Naive thymus-derived CD8-positive, alpha-beta T cell (primary cell): ENCODE results near the gene IGDCC3. TPM values are rescaled to one million over a fixed set of nuclear protein-coding genes. Genes with fewer than 3 reads are reported as not detected.

Experiments used
- ATAC-seq, 2 donors: fragments of 150-1000 bp; cut with Tn5 transposase in 1 of 2; sonication (Bioruptor Pico), chemical (Tn5 transposase) in 1 of 2; 1 replicate in 1 of 2; 2 replicates in 1 of 2; pipeline ENCODE4 v1.10.0; 2021; ENCODE audit warnings: mild to moderate bottlenecking in 2 of 2, moderate library complexity in 2 of 2
- POLR2A ChIA-PET: fragments of 350-600 bp; sonication (Branson Sonifier 250); formaldehyde crosslinking; loops from one replicate; lab custom pipeline; 2021; ENCODE audit warnings: antibody characterized with exemption; lab: Charles Lee
- DNase-seq, 10 donors: peaks; one replicate each; pipeline versions ENCODE4 v3.0.0 to v3.0.0-alpha.2; 2020 to 2022
- H3K27ac Mint-ChIP-seq, 10 donors: one replicate each; pipeline ENCODE4 v1.8.0; 2020 to 2022; ENCODE audit warnings: mild to moderate bottlenecking in 10 of 10, mixed read lengths in 10 of 10, moderate library complexity in 4 of 10, inconsistent platforms in 1 of 10
- H3K27me3 Mint-ChIP-seq, 5 donors: one replicate each; pipeline ENCODE4 v1.8.0; 2021 to 2022; ENCODE audit warnings: mixed read lengths in 5 of 5
- H3K36me3 Mint-ChIP-seq, 3 donors: one replicate each; pipeline ENCODE4 v1.8.0; 2020 to 2022; ENCODE audit warnings: mixed read lengths in 3 of 3, mild to moderate bottlenecking in 2 of 3, inconsistent platforms in 1 of 3
- H3K4me1 Mint-ChIP-seq, 4 donors: one replicate each; pipeline ENCODE4 v1.8.0; 2021 to 2022; ENCODE audit warnings: mixed read lengths in 4 of 4
- H3K4me3 Mint-ChIP-seq, 10 donors: one replicate each; pipeline ENCODE4 v1.8.0; 2020 to 2022; ENCODE audit warnings: mild to moderate bottlenecking in 10 of 10, mixed read lengths in 10 of 10, moderate library complexity in 6 of 10, inconsistent platforms in 1 of 10
- H3K9me3 Mint-ChIP-seq, 9 donors: one replicate each; pipeline ENCODE4 v1.8.0; 2020 to 2022; ENCODE audit warnings: mixed read lengths in 9 of 9, mild to moderate bottlenecking in 3 of 9, inconsistent platforms in 1 of 9, moderate library complexity in 1 of 9
- polyA plus RNA-seq, 3 donors: library from polyadenylated mRNA; unstranded; fragments of 300-500 nt; fragmentation: Illumina TruSeq; gene quantifications; one replicate each; pipeline ENCODE4 v1.2.3, GENCODE V29; 2021
- total RNA-seq, 8 experiments: library from RNA in 2 of 8; stranded (reverse) in 2 of 8; gene quantifications; one replicate each; pipeline ENCODE4 v1.2.3 and lab custom pipeline; 2021 to 2026

The IGDCC3 gene
- total and polyA plus RNA-seq, 5 experiments from 2014 or later, result not detected

GRCh38 chr15:65318870-65319356 lies 58.9 kb downstream of the IGDCC3 start:
- H3K9me3 Mint-ChIP-seq, result no peaks in the 10 kb centered on the region
- H3K36me3 Mint-ChIP-seq, result no peaks in the 10 kb centered on the region
- POLR2A ChIA-PET, result interaction anchor here (0.6 to 2.9 kb wide), 3 partner anchors 14 to 66 kb away, joined by 4 to 11 read pairs (median 4); partner anchors contain the start of gene RNU5B-1
- peak overlapping the region in 3 of 10 donors; percentile 3 to 19 (median 15) for H3K27ac Mint-ChIP-seq
- H3K4me1 Mint-ChIP-seq, result peaks cover 0 to 4% (median 0%) of the 10 kb centered on the region in 4 donors
- ATAC-seq, result peak; percentile 98 to 100
- H3K4me3 Mint-ChIP-seq, result no peak overlapping the region
- peaks cover 0 to 11% (median 4%) of the 10 kb centered on the region in 5 donors for H3K27me3 Mint-ChIP-seq
- DNase-seq, result peak; percentile 49 to 84 (median 74)

DNA sequence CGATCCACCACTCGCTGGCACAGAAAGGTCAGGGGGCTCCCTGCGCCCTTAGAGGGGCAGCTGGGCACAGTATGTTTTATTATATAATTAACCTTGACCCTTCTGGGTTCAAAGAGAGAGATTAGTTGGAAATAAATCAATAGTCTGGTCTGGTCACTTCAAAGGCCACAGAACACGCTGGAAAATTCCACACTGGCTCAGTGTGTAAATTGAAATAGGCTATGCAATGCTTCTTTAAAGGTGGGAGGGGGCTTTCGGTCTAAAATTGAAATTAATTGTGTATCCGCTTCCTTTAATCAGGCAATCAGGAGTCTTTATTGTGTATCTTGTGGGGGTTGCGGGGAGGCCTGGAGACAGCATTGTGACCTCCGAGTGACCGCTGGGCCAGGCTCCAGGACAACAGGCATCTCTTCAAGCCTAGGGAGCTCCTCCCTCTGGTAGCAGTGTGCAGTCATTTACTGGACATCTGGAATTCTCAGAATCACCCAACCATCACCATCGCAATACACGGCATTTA lies 65.3 kb downstream of the IGDCC3 start:
- no peak for DNase-seq

DNA sequence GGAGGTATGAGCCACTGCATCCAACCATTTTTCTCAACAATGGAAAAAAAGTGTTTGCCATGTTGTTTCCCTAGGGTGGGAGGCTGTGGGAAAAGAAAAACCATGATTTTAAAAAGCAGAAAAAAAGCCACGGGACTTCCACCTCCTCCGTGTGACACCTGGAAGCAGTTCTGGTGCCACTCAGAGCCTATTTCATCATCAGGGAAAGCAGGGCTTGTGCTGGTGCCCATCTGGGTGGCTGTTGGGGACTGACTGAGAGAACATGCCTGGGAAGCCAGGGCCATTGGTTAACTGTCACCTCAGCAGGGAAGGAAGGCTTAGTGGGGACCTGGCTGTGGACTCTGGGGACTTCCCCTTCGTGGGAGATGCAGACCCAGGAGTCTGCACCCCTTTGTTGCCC lies 66.0 kb downstream of the IGDCC3 start:
- H3K27ac Mint-ChIP-seq, result no peak overlapping the region
- H3K36me3 Mint-ChIP-seq, result no peaks in the 10 kb centered on the region
- POLR2A ChIA-PET, result interaction anchor here (0.6 kb wide), 1 partner anchor 1076 kb away, joined by 3 read pairs; no protein-coding TSS in a partner anchor
- H3K4me1 Mint-ChIP-seq, result no peaks in the 10 kb centered on the region
- no peaks in the 10 kb centered on the region for H3K9me3 Mint-ChIP-seq
- no peak for ATAC-seq
- DNase-seq, result no peak
- H3K27me3 Mint-ChIP-seq, result peaks cover 0 to 6% (median 0%) of the 10 kb centered on the region in 5 donors
- no peak overlapping the region for H3K4me3 Mint-ChIP-seq

More for the DNA sequence above, 65.3 kb downstream of the IGDCC3 start:
- Mint-ChIP-seq H3K27me3 (peaks cover 0 to 6% (median 0%) of the 10 kb centered on the region in 5 donors), H3K27ac (peak overlapping the region in 2 of 10 donors; percentile 2 to 45), H3K9me3 (no peaks in the 10 kb centered on the region), H3K36me3 (no peaks in the 10 kb centered on the region), H3K4me1 (no peaks in the 10 kb centered on the region), H3K4me3 (no peak overlapping the region)
- POLR2A ChIA-PET, result interaction anchor here (1.9 kb wide), 1 partner anchor 8 kb away, joined by 8 read pairs; the partner anchor contains the start of gene RNU5B-1
- no peak for ATAC-seq

DNA sequence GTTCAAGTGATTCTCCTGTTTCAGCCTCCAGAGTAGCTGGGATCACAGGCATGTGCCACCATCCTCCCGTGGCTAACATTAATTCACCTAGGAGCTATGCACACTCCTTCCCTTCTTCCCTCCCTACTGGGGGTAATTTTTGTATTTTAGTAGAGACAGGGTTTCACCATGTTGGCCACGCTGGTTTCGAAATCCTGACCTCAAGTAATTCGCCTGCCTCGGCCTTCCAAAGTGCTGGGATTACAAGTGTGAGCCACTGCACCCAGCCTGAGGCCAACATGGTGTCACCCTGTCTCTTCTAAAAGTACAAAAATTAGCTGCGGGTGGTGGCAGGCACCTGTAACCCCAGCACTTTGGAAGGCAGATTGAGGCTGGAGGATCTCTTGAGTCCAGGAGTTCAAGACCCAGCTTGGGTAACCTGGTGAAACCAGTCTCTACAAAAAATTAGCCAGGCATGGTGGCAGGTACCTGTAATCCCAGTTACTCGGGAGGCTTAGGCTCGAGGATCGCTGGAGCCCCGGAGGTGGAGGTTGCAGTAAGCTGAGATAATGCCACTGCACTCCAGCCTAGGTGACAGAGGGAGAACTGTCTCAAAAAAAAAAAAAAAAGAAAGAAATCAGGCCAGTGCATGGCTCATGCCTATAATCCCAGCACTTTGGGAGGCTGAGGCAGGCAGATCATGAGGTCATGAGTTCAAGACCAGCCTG lies 67.2 kb downstream of the IGDCC3 start:
- Mint-ChIP-seq H3K27me3 (peaks cover 0 to 6% (median 0%) of the 10 kb centered on the region in 5 donors), H3K4me1 (peaks cover 0 to 9% (median 2%) of the 10 kb centered on the region in 4 donors), H3K4me3 (no peak overlapping the region), H3K9me3 (no peaks in the 10 kb centered on the region), H3K27ac (no peak overlapping the region), H3K36me3 (no peaks in the 10 kb centered on the region)
- no peak for DNase-seq
- ATAC-seq, result no peak
- POLR2A ChIA-PET, result no interaction called here

GRCh38 chr15:65309882-65310418 lies 67.9 kb downstream of the IGDCC3 start:
- no peak overlapping the region for H3K4me3 Mint-ChIP-seq
- H3K27ac Mint-ChIP-seq, result no peak overlapping the region
- peaks cover 0 to 3% (median 0%) of the 10 kb centered on the region in 5 donors for H3K27me3 Mint-ChIP-seq
- POLR2A ChIA-PET, result no interaction called here
- DNase-seq, result no peak
- no peaks in the 10 kb centered on the region for H3K9me3 Mint-ChIP-seq
- H3K36me3 Mint-ChIP-seq, result no peaks in the 10 kb centered on the region
- peaks cover under 1 to 14% (median 6%) of the 10 kb centered on the region in 4 donors for H3K4me1 Mint-ChIP-seq
- no peak for ATAC-seq

DNA sequence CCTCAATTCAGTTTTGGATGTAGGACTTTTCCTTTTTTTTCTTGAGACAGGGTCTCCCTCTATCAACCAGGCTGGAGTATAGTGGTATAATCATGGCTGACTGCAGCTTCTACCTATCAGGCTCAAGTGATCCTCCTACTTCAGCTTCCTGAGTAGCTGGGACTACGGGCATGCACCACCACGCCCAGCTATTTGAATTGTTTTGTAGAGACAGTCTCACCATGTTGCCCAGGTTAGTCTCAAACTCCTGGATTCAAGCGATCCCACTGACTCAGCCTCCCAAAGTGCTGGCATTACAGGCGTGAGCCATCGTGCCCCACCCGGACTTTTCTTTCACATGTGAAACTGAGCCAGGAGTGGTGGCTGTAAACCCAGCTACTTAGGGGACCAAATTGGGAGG lies 69.8 kb downstream of the IGDCC3 start:
- DNase-seq (no peak), ATAC-seq (no peak)
- H3K4me1 Mint-ChIP-seq, result peaks cover 6 to 30% (median 16%) of the 10 kb centered on the region in 4 donors
- no peaks in the 10 kb centered on the region for H3K9me3 Mint-ChIP-seq
- no peak overlapping the region for H3K4me3 Mint-ChIP-seq
- POLR2A ChIA-PET, result interaction anchor here (0.5 to 0.6 kb wide), 2 partner anchors 46 to 265 kb away, joined by 3 read pairs; no protein-coding TSS in a partner anchor
- no peak overlapping the region for H3K27ac Mint-ChIP-seq
- H3K36me3 Mint-ChIP-seq, result no peaks in the 10 kb centered on the region
- peaks cover 0 to 3% (median 0%) of the 10 kb centered on the region in 5 donors for H3K27me3 Mint-ChIP-seq

- Mint-ChIP-seq H3K9me3 (no peaks in the 10 kb centered on the region), H3K27me3 (no peaks in the 10 kb centered on the region), H3K36me3 (no peaks in the 10 kb centered on the region), H3K4me1 (peaks cover 6 to 30% (median 16%) of the 10 kb centered on the region in 4 donors), H3K4me3 (peak overlapping the region in 4 of 10 donors; percentile 14 to 48 (median 38)), H3K27ac (peak overlapping the region in 7 of 10 donors; percentile 23 to 80 (median 51))
- ATAC-seq (no peak), DNase-seq (no peak)
- POLR2A ChIA-PET, result interaction anchor here (0.7 to 3.3 kb wide), 2 partner anchors 20 to 104 kb away, joined by 6 to 78 read pairs; partner anchors contain the start of gene PARP16
These were observed 71.3 kb downstream of the IGDCC3 start for GRCh38 chr15:65306551-65306950.

DNA sequence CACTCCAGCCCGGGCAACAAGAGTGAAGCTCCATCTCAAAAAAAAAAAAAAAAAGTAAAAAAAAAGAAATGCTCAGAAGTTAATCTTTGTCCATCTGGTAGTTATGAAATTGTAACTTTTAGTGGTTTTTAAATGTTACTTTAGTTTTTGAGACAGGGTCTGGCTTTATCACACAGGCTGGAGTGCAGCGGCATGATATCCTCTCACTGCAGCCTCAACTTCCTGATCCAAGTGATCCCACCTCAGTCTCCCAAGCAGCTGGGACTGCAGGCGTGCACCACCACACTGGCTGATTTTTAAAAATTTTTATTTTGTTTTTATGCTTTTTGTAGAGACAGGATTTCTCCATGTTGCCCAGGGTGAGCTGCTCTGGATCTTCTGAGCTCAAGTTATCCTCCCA lies 72.0 kb downstream of the IGDCC3 start:
- H3K27me3 Mint-ChIP-seq, result no peaks in the 10 kb centered on the region
- no peaks in the 10 kb centered on the region for H3K36me3 Mint-ChIP-seq
- H3K27ac Mint-ChIP-seq, result peak overlapping the region in 8 of 10 donors; percentile 29 to 100 (median 59)
- H3K9me3 Mint-ChIP-seq, result no peaks in the 10 kb centered on the region
- DNase-seq, result no peak
- no peak for ATAC-seq
- POLR2A ChIA-PET, result interaction anchor here (0.6 to 3.3 kb wide), 6 partner anchors 12 to 1443 kb away, joined by 3 to 78 read pairs (median 6); partner anchors contain the start of gene PARP16
- peaks cover 6 to 30% (median 16%) of the 10 kb centered on the region in 4 donors for H3K4me1 Mint-ChIP-seq
- H3K4me3 Mint-ChIP-seq, result peak overlapping the region in 3 of 10 donors; percentile 31 to 34 (median 32)

- Mint-ChIP-seq H3K9me3 (peaks cover 0 to 4% (median 0%) of the 10 kb centered on the region in 9 donors), H3K4me3 (peak overlapping the region; percentile 95 to 98 (median 96)), H3K27ac (peak overlapping the region; percentile 97 to 100 (median 98)), H3K4me1 (peaks cover 8 to 34% (median 20%) of the 10 kb centered on the region in 4 donors), H3K27me3 (no peaks in the 10 kb centered on the region), H3K36me3 (no peaks in the 10 kb centered on the region)
- ATAC-seq (no peak), DNase-seq (no peak)
- POLR2A ChIA-PET, result interaction anchor here (0.6 to 3.3 kb wide), 24 partner anchors 8 to 1443 kb away, joined by 3 to 78 read pairs (median 5); partner anchors contain the start of genes CLPX, INTS14, PARP16 and PDCD7
These were observed 72.5 kb downstream of the IGDCC3 start for GRCh38 chr15:65305150-65305758.

- Mint-ChIP-seq H3K4me3 (peak within 1 kb of the TSS; percentile 95 to 98 (median 96)), H3K4me1 (peaks cover 13 to 41% (median 25%) of the 10 kb centered on the region in 4 donors), H3K27me3 (no peaks in the 10 kb centered on the region), H3K9me3 (peaks cover 0 to 4% (median 0%) of the 10 kb centered on the region in 9 donors), H3K36me3 (no peaks in the 10 kb centered on the region), H3K27ac (peak within 1 kb of the TSS; percentile 97 to 100 (median 98))
- DNase-seq (peak; percentile 44 to 99 (median 76)), ATAC-seq (peak; percentile 78 to 79)
- POLR2A ChIA-PET, result interaction anchor here (0.6 to 3.3 kb wide), 21 partner anchors 8 to 991 kb away, joined by 3 to 78 read pairs (median 5); partner anchors contain the start of genes CLPX, INTS14, PARP16 and PDCD7
These were observed 73.2 kb downstream of the IGDCC3 start, which contains the start of gene RNU5B-1 for GRCh38 chr15:65304381-65305149. TSS of gene RNU5B-1 (plus strand) at chr15:65304677.
